Measurements from ENCODE around the gene RAB38. TPM values are rescaled to one million over a fixed set of nuclear protein-coding genes. Genes with fewer than 3 reads are reported as not detected.

The RAB38 gene
- total RNA-seq, 1 donor from 2014 or later, result 2.2 TPM

DNA sequence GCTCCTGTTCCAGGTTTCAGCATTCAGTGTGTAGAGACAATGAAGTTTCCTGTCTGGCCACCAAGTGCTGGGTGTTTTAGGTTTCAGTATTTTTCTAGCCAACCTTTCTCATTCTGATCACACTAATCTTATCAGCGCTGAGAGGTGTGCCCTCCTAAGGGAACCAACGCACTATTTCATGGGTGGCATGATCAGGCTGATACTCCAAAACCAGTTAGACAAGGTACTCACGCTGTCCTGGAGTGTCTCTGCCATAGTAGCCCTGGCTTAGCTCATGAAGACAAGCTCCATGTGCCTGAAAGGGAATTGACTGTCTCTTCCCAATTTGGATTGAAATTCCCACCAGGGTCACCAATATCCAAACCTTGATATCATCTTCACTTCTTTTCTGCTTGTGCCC is 8.0 kb upstream of the RAB38 start:
- H3K36me3 Mint-ChIP-seq (ENCODE audit: low read depth), result no peaks in the 10 kb centered on the region
- H3K27me3 Mint-ChIP-seq, result peaks cover 20% of the 10 kb centered on the region
- intact Hi-C loops (cut with micrococcal nuclease), result no loop called here
- peaks cover 7% of the 10 kb centered on the region for H3K9me3 Mint-ChIP-seq
- H3K4me1 Mint-ChIP-seq, result peaks cover 18% of the 10 kb centered on the region
- no peak for DNase-seq
- no peak overlapping the region for H3K27ac Mint-ChIP-seq
- H3K4me3 Mint-ChIP-seq, result no peak overlapping the region

DNA sequence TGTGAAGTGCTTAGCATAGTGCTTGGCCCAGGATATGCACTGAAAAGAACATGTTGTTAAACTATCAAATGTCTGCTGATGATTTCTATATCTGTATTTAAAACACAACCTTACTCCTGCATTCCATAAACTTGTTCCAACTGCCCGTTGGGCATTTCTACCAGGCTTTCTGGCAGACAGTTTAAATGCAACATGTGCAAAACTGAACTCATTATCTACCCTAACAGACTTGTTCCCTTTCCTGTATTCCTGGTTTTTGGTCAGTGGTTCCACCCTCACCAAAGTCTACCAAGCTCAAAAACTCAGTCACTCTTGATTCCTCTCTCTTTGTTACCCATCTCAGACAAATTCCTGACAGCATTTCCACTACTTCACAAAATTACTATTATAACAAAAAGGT is 6.5 kb upstream of the RAB38 start:
- DNase-seq, result no peak
- Mint-ChIP-seq H3K9me3 (peaks cover 7% of the 10 kb centered on the region), H3K4me3 (no peak overlapping the region), H3K27me3 (peaks cover 21% of the 10 kb centered on the region), H3K27ac (no peak overlapping the region), H3K36me3 (ENCODE audit: low read depth) (no peaks in the 10 kb centered on the region), H3K4me1 (peaks cover 26% of the 10 kb centered on the region)
- intact Hi-C loops (cut with micrococcal nuclease), result no loop called here

DNA sequence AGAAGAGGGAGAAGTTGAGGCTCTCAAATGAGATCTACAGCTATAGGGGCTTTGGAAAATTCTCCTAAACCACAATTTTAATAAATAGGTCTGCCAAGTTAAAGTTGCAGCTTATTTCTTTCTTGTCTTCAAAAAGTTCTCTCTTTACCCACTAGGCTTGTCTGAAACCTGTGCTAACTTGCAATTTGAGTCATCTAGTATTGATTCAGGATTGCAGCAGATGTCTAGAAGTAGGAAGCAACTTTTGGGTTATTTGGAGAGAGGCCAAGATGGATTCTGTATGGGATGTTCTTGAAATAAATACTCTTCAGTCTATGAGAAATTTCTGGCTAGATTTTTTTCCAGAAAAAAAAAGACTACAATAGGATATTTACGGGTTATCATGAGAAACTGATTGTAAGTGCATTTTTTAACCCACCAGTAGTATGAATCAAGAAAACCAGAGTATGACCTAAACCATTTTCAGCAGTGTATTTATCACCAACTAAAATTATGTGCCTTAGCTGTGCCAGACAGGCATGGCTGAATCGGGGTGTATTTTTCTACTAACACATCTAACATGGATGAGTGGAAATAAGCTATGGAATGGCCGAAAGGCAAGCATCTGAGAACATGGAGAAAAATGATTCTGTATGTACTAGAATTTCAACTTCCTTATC is 4.9 kb upstream of the RAB38 start:
- Mint-ChIP-seq H3K27ac (no peak overlapping the region), H3K27me3 (peaks cover 20% of the 10 kb centered on the region), H3K36me3 (ENCODE audit: low read depth) (no peaks in the 10 kb centered on the region), H3K9me3 (peaks cover 7% of the 10 kb centered on the region), H3K4me3 (no peak overlapping the region), H3K4me1 (peaks cover 28% of the 10 kb centered on the region)
- intact Hi-C loops (cut with micrococcal nuclease), result loop anchor here (1.0 to 10.0 kb wide), 6 partner anchors 123 to 1435 kb away; no protein-coding TSS in a partner anchor
- no peak for DNase-seq

- Mint-ChIP-seq H3K27ac (peak overlapping the region; percentile 87), H3K27me3 (peaks cover 17% of the 10 kb centered on the region), H3K9me3 (peaks cover 6% of the 10 kb centered on the region), H3K4me3 (peak overlapping the region; percentile 68), H3K4me1 (peaks cover 37% of the 10 kb centered on the region), H3K36me3 (ENCODE audit: low read depth) (no peaks in the 10 kb centered on the region)
- DNase-seq, result peak; percentile 82
- intact Hi-C loops (cut with micrococcal nuclease), result loop anchor here (1.0 to 10.0 kb wide), 5 partner anchors 124 to 1434 kb away; no protein-coding TSS in a partner anchor
These were observed 3.9 kb upstream of the RAB38 start for GRCh38 chr11:88179141-88179540.

DNA sequence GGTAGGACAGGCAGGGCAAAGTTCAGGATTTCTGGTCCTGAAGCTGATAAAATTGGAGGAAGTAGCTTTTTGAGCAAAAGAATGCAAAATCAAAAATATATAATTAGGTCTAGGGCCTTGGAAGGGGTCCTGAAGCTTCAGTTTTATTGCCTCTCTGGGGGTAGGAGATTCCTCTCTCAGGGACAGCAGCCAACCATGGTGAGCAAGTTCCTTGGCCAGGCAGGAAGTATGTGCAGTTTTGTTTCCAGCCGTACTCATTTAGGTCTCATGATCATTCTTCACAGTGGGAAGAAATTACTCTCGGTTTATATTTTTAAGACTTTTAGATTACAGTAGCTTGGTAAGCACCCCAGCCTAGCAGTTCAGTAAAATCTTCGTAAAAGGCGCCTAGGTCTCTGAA is 2.9 kb upstream of the RAB38 start:
- Mint-ChIP-seq H3K36me3 (ENCODE audit: low read depth) (no peaks in the 10 kb centered on the region), H3K27me3 (peaks cover 11% of the 10 kb centered on the region), H3K4me1 (peaks cover 46% of the 10 kb centered on the region), H3K9me3 (no peaks in the 10 kb centered on the region), H3K27ac (no peak overlapping the region), H3K4me3 (no peak overlapping the region)
- no peak for DNase-seq
- intact Hi-C loops (cut with micrococcal nuclease), result loop anchor here (10.0 kb wide), 2 partner anchors 667 to 1433 kb away; no protein-coding TSS in a partner anchor

- Mint-ChIP-seq H3K27ac (no peak overlapping the region), H3K4me1 (peaks cover 46% of the 10 kb centered on the region), H3K36me3 (ENCODE audit: low read depth) (no peaks in the 10 kb centered on the region), H3K27me3 (peaks cover 1% of the 10 kb centered on the region), H3K9me3 (no peaks in the 10 kb centered on the region), H3K4me3 (peak overlapping the region; percentile 86)
- intact Hi-C loops (cut with micrococcal nuclease), result loop anchor here (2.0 to 10.0 kb wide), 3 partner anchors 245 to 1431 kb away; no protein-coding TSS in a partner anchor
- DNase-seq, result no peak
These were observed 379 bp upstream of the RAB38 start for GRCh38 chr11:88175569-88176075.

- intact Hi-C loops (cut with micrococcal nuclease), result loop anchor here (2.0 to 10.0 kb wide), 4 partner anchors 72 to 1429 kb away; no protein-coding TSS in a partner anchor
- no peak overlapping the region for H3K27ac Mint-ChIP-seq
- H3K4me1 Mint-ChIP-seq, result peaks cover 34% of the 10 kb centered on the region
- peaks cover 1% of the 10 kb centered on the region for H3K27me3 Mint-ChIP-seq
- H3K36me3 Mint-ChIP-seq (ENCODE audit: low read depth), result no peaks in the 10 kb centered on the region
- peak; percentile 42 for DNase-seq
- no peaks in the 10 kb centered on the region for H3K9me3 Mint-ChIP-seq
- H3K4me3 Mint-ChIP-seq, result peak overlapping the region; percentile 86
These were observed 1.3 kb downstream of the RAB38 start for GRCh38 chr11:88173956-88174355.

- no peak for DNase-seq
- intact Hi-C loops (cut with micrococcal nuclease), result loop anchor here (5.0 to 10.0 kb wide), 3 partner anchors 70 to 1427 kb away; no protein-coding TSS in a partner anchor
- Mint-ChIP-seq H3K4me1 (peaks cover 20% of the 10 kb centered on the region), H3K4me3 (no peak overlapping the region), H3K9me3 (no peaks in the 10 kb centered on the region), H3K36me3 (ENCODE audit: low read depth) (no peaks in the 10 kb centered on the region), H3K27ac (no peak overlapping the region), H3K27me3 (peaks cover under 1% of the 10 kb centered on the region)
These were observed 3.3 kb downstream of the RAB38 start for GRCh38 chr11:88171982-88172381.

GRCh38 chr11:88170673-88171072 is 4.6 kb downstream of the RAB38 start:
- no peaks in the 10 kb centered on the region for H3K9me3 Mint-ChIP-seq
- intact Hi-C loops (cut with micrococcal nuclease), result loop anchor here (5.0 to 10.0 kb wide), 3 partner anchors 68 to 1426 kb away; no protein-coding TSS in a partner anchor

DNA sequence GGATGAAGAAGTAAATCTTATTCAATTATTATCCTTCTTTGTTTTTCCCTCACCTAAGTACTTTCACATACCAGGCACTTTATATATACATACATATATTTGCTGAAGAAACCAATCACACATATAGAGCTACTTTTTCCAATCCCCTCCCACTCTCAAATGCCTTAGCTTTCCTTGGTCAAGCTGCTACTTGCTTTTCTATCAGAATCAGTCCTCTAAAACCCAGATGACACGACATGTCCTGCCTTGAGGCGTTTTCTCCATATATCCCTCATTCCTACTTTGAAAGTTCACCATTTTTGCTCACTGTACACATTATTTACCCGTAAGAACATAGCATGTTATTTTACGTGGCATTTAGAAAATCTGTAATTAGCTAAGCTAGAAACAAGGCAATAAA is 5.4 kb downstream of the RAB38 start:
- H3K4me1 Mint-ChIP-seq, result peaks cover 17% of the 10 kb centered on the region
- no peaks in the 10 kb centered on the region for H3K36me3 Mint-ChIP-seq (ENCODE audit: low read depth)
- H3K9me3 Mint-ChIP-seq, result no peaks in the 10 kb centered on the region
- no peak overlapping the region for H3K27ac Mint-ChIP-seq
- DNase-seq, result no peak
- intact Hi-C loops (cut with micrococcal nuclease), result loop anchor here (5.0 to 10.0 kb wide), 3 partner anchors 68 to 1425 kb away; no protein-coding TSS in a partner anchor
- peaks cover 5% of the 10 kb centered on the region for H3K27me3 Mint-ChIP-seq
- H3K4me3 Mint-ChIP-seq, result no peak overlapping the region

More at GRCh38 chr11:88170673-88171072, 4.6 kb downstream of the RAB38 start:
- H3K36me3 Mint-ChIP-seq (ENCODE audit: low read depth), result no peaks in the 10 kb centered on the region
- H3K27me3 Mint-ChIP-seq, result peaks cover 4% of the 10 kb centered on the region
- H3K27ac Mint-ChIP-seq, result no peak overlapping the region
- DNase-seq, result no peak
- no peak overlapping the region for H3K4me3 Mint-ChIP-seq
- peaks cover 20% of the 10 kb centered on the region for H3K4me1 Mint-ChIP-seq

DNA sequence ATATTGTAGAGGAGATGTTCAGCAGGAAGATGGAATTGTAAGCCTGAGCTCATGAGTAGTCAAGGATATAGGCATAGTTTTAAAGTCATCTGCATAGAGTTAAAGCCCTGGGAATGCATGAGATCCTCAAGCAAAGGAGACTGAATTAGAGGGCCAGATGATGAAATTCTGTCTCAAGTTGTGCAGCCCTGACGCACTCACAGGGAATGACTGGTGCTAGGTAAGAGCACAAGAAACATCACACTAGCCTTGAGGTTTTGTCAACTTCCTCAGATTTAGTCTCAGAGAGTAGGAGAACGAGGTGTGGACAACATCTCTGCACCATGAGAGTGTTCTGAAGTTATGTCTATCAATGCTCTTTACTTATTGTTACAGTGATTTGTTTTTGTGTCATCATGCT is 5.8 kb downstream of the RAB38 start:
- DNase-seq, result no peak
- Mint-ChIP-seq H3K4me1 (peaks cover 13% of the 10 kb centered on the region), H3K4me3 (no peak overlapping the region), H3K9me3 (no peaks in the 10 kb centered on the region), H3K36me3 (ENCODE audit: low read depth) (no peaks in the 10 kb centered on the region), H3K27ac (no peak overlapping the region), H3K27me3 (peaks cover 5% of the 10 kb centered on the region)
- intact Hi-C loops (cut with micrococcal nuclease), result no loop called here

DNA sequence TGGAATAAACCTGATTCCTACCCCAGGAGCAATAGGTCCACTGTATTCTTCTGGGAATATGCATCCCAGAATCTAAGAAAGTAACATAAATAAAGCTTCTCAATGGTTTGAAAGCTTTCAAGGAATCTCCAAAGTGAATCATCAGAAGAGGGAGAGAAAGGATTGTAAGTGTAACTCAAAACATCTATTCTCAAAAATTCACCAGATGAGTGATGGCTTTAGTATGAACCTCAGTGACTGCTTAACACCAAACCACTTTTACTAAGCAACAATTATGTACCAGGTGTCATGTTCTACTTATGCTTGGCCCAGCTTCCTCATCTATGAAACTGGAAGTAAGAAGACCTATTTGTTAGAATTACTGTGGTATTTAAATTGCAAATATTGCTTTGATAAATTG is 7.4 kb downstream of the RAB38 start:
- Mint-ChIP-seq H3K36me3 (ENCODE audit: low read depth) (no peaks in the 10 kb centered on the region), H3K27ac (no peak overlapping the region), H3K4me1 (no peaks in the 10 kb centered on the region), H3K4me3 (no peak overlapping the region), H3K27me3 (peaks cover 7% of the 10 kb centered on the region), H3K9me3 (no peaks in the 10 kb centered on the region)
- no peak for DNase-seq
- intact Hi-C loops (cut with micrococcal nuclease), result no loop called here

DNA sequence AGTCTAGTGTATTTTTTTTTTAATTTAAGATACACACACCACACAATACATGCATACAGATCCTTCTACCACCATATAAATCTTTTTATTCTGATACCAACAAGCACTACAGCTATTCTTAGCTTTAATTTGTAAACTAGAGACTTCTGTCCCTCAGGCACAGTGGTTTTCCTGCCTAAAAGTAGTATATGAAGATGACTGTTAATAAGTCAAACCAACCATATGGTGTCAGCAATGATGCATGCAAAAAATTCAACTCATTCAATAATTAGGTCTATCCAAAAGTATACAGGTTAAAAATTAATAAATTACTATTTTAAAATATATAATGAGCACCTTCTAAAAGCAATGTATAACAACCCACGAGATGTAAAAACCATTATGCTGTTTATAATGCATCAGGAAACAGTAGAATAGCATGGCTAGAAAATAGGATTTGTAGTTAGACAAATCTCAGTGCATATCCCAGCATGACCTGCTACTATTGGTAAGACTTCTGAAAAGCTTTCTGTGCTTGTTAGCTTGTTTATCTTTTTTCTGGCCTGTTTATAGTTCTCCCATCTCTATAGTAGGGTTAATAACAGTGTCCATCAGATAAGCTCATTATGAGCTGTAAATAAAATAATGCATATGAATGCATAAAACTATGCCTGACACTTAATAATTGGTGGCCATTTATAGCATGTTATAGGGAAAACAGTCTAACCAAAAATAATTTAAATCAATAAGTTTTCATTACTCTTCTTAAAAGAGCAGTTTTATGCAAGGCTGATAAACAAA is 10.2 kb downstream of the RAB38 start:
- peaks cover 6% of the 10 kb centered on the region for H3K9me3 Mint-ChIP-seq
- H3K36me3 Mint-ChIP-seq (ENCODE audit: low read depth), result no peaks in the 10 kb centered on the region
- intact Hi-C loops (cut with micrococcal nuclease), result no loop called here
- no peaks in the 10 kb centered on the region for H3K4me1 Mint-ChIP-seq
- no peak overlapping the region for H3K27ac Mint-ChIP-seq
- peaks cover 18% of the 10 kb centered on the region for H3K27me3 Mint-ChIP-seq
- DNase-seq, result no peak
- no peak overlapping the region for H3K4me3 Mint-ChIP-seq

GRCh38 chr11:88164320-88164719 is 10.9 kb downstream of the RAB38 start:
- no peak overlapping the region for H3K4me3 Mint-ChIP-seq
- peaks cover 6% of the 10 kb centered on the region for H3K9me3 Mint-ChIP-seq
- no peak overlapping the region for H3K27ac Mint-ChIP-seq
- intact Hi-C loops (cut with micrococcal nuclease), result no loop called here
- no peak for DNase-seq
- H3K36me3 Mint-ChIP-seq (ENCODE audit: low read depth), result peaks cover under 1% of the 10 kb centered on the region
- H3K27me3 Mint-ChIP-seq, result peaks cover 23% of the 10 kb centered on the region
- H3K4me1 Mint-ChIP-seq, result no peaks in the 10 kb centered on the region
